ENCODE measurements around the gene CRYBG1. TPM values are rescaled to one million over a fixed set of nuclear protein-coding genes. Genes with fewer than 3 reads are reported as not detected.

CRYBG1 gene
- total and polyA plus RNA-seq, 2 of the 4 experiments (the other 2 are of a cell fraction): 0.38 to 1.1 TPM

DNA sequence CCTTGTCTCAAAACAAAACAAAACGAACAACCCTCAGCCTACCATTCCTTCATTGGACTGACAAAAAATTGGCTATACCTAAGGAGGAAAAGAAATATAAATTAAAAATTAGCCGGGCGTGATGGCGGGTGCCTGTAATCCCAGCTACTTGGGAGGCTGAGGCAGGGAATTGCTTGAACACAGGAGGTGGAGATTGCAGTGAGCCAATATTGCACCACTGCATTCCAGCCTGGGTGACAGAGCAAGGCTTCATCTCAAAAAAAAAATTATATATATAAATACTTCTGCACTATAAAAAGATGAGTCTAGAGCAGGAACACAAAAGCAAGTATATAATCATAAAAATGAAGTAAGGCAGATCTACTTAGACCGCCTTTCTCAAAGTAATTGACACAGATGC, 109.8 kb downstream of the CRYBG1 start:
- H4K8ac ChIP-seq (ENCODE audit: low read depth in 2 of 2, low read length in 2 of 2): no peak overlapping the region
- H3K27ac ChIP-seq (ENCODE audit: insufficient read depth, low read length): no peak overlapping the region
- H3K36me3 ChIP-seq (ENCODE audit: control insufficient read depth, insufficient read depth, low read length): no peaks in the 10 kb centered on the region
- no peaks in the 10 kb centered on the region for H3K9me3 ChIP-seq (ENCODE audit: control insufficient read depth, insufficient read depth, low read length)
- no peak overlapping the region for H3K56ac ChIP-seq (ENCODE audit: extremely low read depth, insufficient read depth, low read length)
- no peak overlapping the region for H3K9ac ChIP-seq (ENCODE audit: low read depth, low read length)
- no peak overlapping the region for H3K4me3 ChIP-seq (ENCODE audit: insufficient read depth, low read depth, low read length)
- intact Hi-C loops (cut with micrococcal nuclease): no loop called here
- no peak overlapping the region for H2BK5ac ChIP-seq (ENCODE audit: low read depth, low read length, poor library complexity, severe bottlenecking)
- ChIA-PET POLR2A (ENCODE audit: unreplicated experiment) (no interaction called here), CTCF (no interaction called here)
- H4K5ac ChIP-seq (ENCODE audit: low read depth, low read length): no peak overlapping the region; the same call in 1 of the 2 replicates
- no CpG with 5 or more reads among the region's 5 CpGs for WGBS, 2 experiments (ENCODE audit: extremely low coverage in 2 of 2, insufficient read length in 1 of 2)
- H2BK20ac ChIP-seq (ENCODE audit: low read depth, low read length): no peak overlapping the region
- H2BK120ac ChIP-seq (ENCODE audit: low read depth, low read length): no peak overlapping the region
- no peak overlapping the region for H2BK15ac ChIP-seq (ENCODE audit: low read depth, low read length)
- no peak overlapping the region for H3K23ac ChIP-seq (ENCODE audit: low read depth, low read length)
- peak; percentile 11 for DNase-seq
- H3K14ac ChIP-seq (replicated peaks; ENCODE audit: low read depth, low read length): no peak overlapping the region
- ATAC-seq (ENCODE audit: low read depth): no peak; the same call in 1 of the 2 replicates
- H4K20me1 ChIP-seq (ENCODE audit: insufficient read depth, low read length): no peaks in the 10 kb centered on the region
- no peak overlapping the region for H2AFZ ChIP-seq (replicated peaks; ENCODE audit: low read length, poor library complexity)
- peaks cover 22% of the 10 kb centered on the region for H3K27me3 ChIP-seq (ENCODE audit: control insufficient read depth, insufficient read depth, low read length)
- H3K9me1 ChIP-seq (ENCODE audit: insufficient read depth, low read length): peaks cover 5% of the 10 kb centered on the region
- no peak overlapping the region for H2AK5ac ChIP-seq (ENCODE audit: low read depth, low read length)
- dilution Hi-C loops (cut with HindIII; ENCODE audit: low sequenced_read_pairs, unreplicated experiment): loop anchor here (25.0 kb wide), 1 partner anchor 492 kb away; the partner anchor contains the start of gene CD24
- H3K18ac ChIP-seq (ENCODE audit: low read depth, low read length): no peak overlapping the region
- no TSS peak for BruUV-seq (replicated peaks)
- no peak overlapping the region for H2AK9ac ChIP-seq (replicated peaks; ENCODE audit: low read depth, low read length, poor library complexity)
- TF ChIP-seq USF2 (IDR thresholded peaks at IDR 0.05; ENCODE audit: low read depth, low read length) (no peak), CEBPB (IDR thresholded peaks at IDR 0.05; ENCODE audit: low read depth, low read length) (peak; percentile 36; the same call in 1 of the 2 replicates), BHLHE40 (IDR thresholded peaks at IDR 0.05; ENCODE audit: low read depth, low read length) (no peak)
- no peak overlapping the region for H3K4me2 ChIP-seq (ENCODE audit: low read depth, low read length)
- H4K91ac ChIP-seq (ENCODE audit: insufficient read depth, low read depth, low read length): no peak overlapping the region
- H3K4me1 ChIP-seq (ENCODE audit: control insufficient read depth, insufficient read depth, low read length): peaks cover 3% of the 10 kb centered on the region; the same call in 1 of the 2 replicates
- in situ Hi-C loops (cut with MboI; ENCODE audit: low sequenced_read_pairs): no loop called here
- no peak overlapping the region for H3K4ac ChIP-seq (ENCODE audit: low read depth, low read length)
- no peaks in the 10 kb centered on the region for H3K79me1 ChIP-seq (ENCODE audit: low read depth in 1 of 2, low read length in 2 of 2)

Data from IMR-90 (cell line).